Measurements from ENCODE around the gene SASH1. TPM values are rescaled to one million over a fixed set of nuclear protein-coding genes. Genes with fewer than 3 reads are reported as not detected.

SASH1 gene
- total and polyA plus RNA-seq, 2 of the 8 experiments (the other 6 are each of a cell fraction or from before 2014, with no cell fraction given), result 6.0 to 20.2 TPM

DNA sequence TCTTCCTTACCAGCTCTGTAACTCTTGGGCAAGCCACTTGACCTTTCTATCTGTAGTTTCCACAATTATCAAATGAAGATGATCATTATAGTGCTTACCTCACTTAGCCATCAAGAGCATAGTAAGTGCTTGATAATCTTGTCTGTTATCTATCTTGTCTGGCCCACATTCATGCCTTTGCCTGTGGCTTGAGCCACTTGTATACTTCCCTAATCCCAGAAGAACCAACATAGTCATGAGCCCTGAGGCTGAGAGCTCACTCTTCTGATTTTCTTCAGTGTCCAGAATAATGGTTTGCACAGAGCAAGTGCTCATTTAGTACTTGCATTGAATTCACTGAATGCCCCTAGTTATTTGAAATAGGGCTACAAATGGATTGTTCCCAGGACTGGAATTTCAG, 108.2 kb downstream of the SASH1 start:
- Histone ChIP-seq H2BK12ac (ENCODE audit: low read depth, low read length) (no peak overlapping the region), H3K18ac (ENCODE audit: extremely low read depth, low read length) (no peak overlapping the region), H4K8ac (ENCODE audit: extremely low read depth, insufficient read depth, low read length) (no peak overlapping the region), H2AFZ (ENCODE audit: low read length) (no peak overlapping the region), H3K4me2 (ENCODE audit: insufficient read depth in 1 of 2, low read depth in 2 of 2, low read length in 2 of 2) (no peak overlapping the region), H3K36me3 (ENCODE audit: control insufficient read depth in 2 of 4, insufficient read depth in 4 of 4, low read length in 3 of 4) (no peaks in the 10 kb centered on the region; a peak in 1 of 8 replicates), H2BK20ac (ENCODE audit: low read length) (no peak overlapping the region), H3K4me1 (replicated peaks in 1 of 4; ENCODE audit: control insufficient read depth in 3 of 4, insufficient read depth in 4 of 4, low read length in 3 of 4) (peaks cover 0 to 3% (median 1%) of the 10 kb centered on the region in 4 experiments; a peak in 6 of 7 replicates), H3K56ac (replicated peaks; ENCODE audit: insufficient read length, low read depth, low read length) (no peak overlapping the region), H3K79me1 (ENCODE audit: low read depth, low read length) (peaks cover 7% of the 10 kb centered on the region; the same call in 1 of the 2 replicates), H3K4ac (replicated peaks; ENCODE audit: insufficient read length, low read depth, low read length) (no peak overlapping the region), H4K91ac (replicated peaks; ENCODE audit: insufficient read length, low read length) (no peak overlapping the region), H3K4me3 (ENCODE audit: extremely low read depth in 1 of 4, insufficient read depth in 2 of 4, low read depth in 3 of 4, low read length in 4 of 4) (no peak overlapping the region), H4K5ac (ENCODE audit: insufficient read length, low read depth, low read length) (no peak overlapping the region), H3K27me3 (replicated peaks in 1 of 4; ENCODE audit: control insufficient read depth in 3 of 4, extremely low read depth in 1 of 4, insufficient read depth in 3 of 4, low read length in 3 of 4) (no peaks in the 10 kb centered on the region), H3K27ac (ENCODE audit: low read depth, low read length) (no peak overlapping the region), H3K14ac (ENCODE audit: insufficient read length) (no peak overlapping the region), H4K20me1 (replicated peaks in 1 of 2; ENCODE audit: control insufficient read depth in 1 of 2, insufficient read depth in 2 of 2, low read length in 2 of 2) (peaks cover 3% of the 10 kb centered on the region in 2 experiments), H2BK120ac (replicated peaks; ENCODE audit: low read depth, low read length) (no peak overlapping the region), H2BK5ac (ENCODE audit: low read depth, low read length) (no peak overlapping the region), H3K9ac (replicated peaks in 1 of 4; ENCODE audit: extremely low read depth in 1 of 4, low read depth in 3 of 4, low read length in 3 of 4) (no peak overlapping the region), H3K79me2 (ENCODE audit: control insufficient read depth in 1 of 2, insufficient read depth in 2 of 2, low read length in 2 of 2) (0 out of 4 replicates have a peak, but pooled peaks cover 0 to 1% of the 10 kb centered on the region in 2 experiments), H2AK5ac (ENCODE audit: low read depth, low read length) (no peak overlapping the region), H3K23ac (ENCODE audit: insufficient read length) (no peak overlapping the region), H2BK15ac (ENCODE audit: low read length) (no peak overlapping the region), H3K9me3 (ENCODE audit: insufficient read depth in 2 of 2, low read depth in 1 of 2, low read length in 1 of 2) (no peaks in the 10 kb centered on the region), H3K23me2 (ENCODE audit: low read depth, low read length) (0 out of 2 replicates have a peak, but pooled peaks cover 2% of the 10 kb centered on the region)
- ChIA-PET CTCF (ENCODE audit: partially characterized antibody) (interaction anchor here (0.5 to 5.4 kb wide), 3 partner anchors 13 to 274 kb away, joined by 3 to 24 read pairs (median 4); no protein-coding TSS in a partner anchor), POLR2A (ENCODE audit: partially characterized antibody) (interaction anchor here (0.7 kb wide), 1 partner anchor 108 kb away, joined by 3 read pairs; no protein-coding TSS in a partner anchor)
- no peak for DNase-seq (ENCODE audit: low read depth in 1 of 2, low spot score in 2 of 2)
- no peak for TF ChIP-seq GTF2F1 (IDR thresholded peaks at IDR 0.05; ENCODE audit: borderline replicate concordance, low read depth, low read length)
- TF ChIP-seq, protein P1, sequence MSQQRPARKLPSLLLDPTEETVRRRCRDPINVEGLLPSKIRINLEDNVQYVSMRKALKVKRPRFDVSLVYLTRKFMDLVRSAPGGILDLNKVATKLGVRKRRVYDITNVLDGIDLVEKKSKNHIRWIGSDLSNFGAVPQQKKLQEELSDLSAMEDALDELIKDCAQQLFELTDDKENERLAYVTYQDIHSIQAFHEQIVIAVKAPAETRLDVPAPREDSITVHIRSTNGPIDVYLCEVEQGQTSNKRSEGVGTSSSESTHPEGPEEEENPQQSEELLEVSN (IDR thresholded peaks at IDR 0.05), result no peak
- TF ChIP-seq CTBP2 (IDR thresholded peaks at IDR 0.05; ENCODE audit: borderline replicate concordance, insufficient read depth, insufficient read length, low read length), result no peak
- no peak for FAIRE-seq

Data from H1 (cell line).